Thyroid gland (tissue), 4 donors: ENCODE data around the gene PDXP.

Source experiments
- CTCF ChIP-seq, 6 experiments: fragments of 200-600 bp in 3 of 6; fragments of 450-650 bp in 3 of 6; sonication (generic) in 3 of 6; IDR thresholded peaks; one replicate each; pipeline ENCODE4 v1.5.1; 2016 to 2019; ENCODE audit warnings: antibody characterized with exemption in 6 of 6, mild to moderate bottlenecking in 2 of 6, inconsistent platforms in 1 of 6, moderate library complexity in 1 of 6
- POLR2A ChIP-seq, 2 donors: fragments of 450-650 bp; IDR thresholded peaks; one replicate each; pipeline ENCODE4 v1.6.1; 2017; ENCODE audit warnings: antibody characterized with exemption in 2 of 2, mild to moderate bottlenecking in 2 of 2, moderate library complexity in 1 of 2

- TF ChIP-seq CTCF (IDR thresholded peaks at IDR 0.05): no peak
- TF ChIP-seq POLR2A (IDR thresholded peaks at IDR 0.05): no peak
Observed at GRCh38 chr22:37611207-37611606, 47.3 kb upstream of the PDXP start.
